NCI-H2029 treated with DMSO at 0.1 percent for 48 hours (cell line): ENCODE measurements around the gene RFTN1.
"Not testable (repeated sequence)": the region's sequence is repeated elsewhere in the genome, so short reads cannot be mapped to it uniquely, and the experiment has no call there.

Experiments
- DNase-seq: peaks from one replicate; lab custom pipeline; 2025; lab: John Stamatoyannopoulos, UW

The RFTN1 gene

GRCh38 chr3:16326724-16327349 is 186.7 kb downstream of the RFTN1 start:
- DNase-seq = no peak

GRCh38 chr3:16325850-16326249 is 187.6 kb downstream of the RFTN1 start:
- DNase-seq = no peak

- no peak for DNase-seq
These were observed 189.8 kb downstream of the RFTN1 start for GRCh38 chr3:16323737-16324136.

GRCh38 chr3:16322189-16322588 is 191.3 kb downstream of the RFTN1 start:
- DNase-seq = no peak

- DNase-seq = no peak
These were observed 192.8 kb downstream of the RFTN1 start for GRCh38 chr3:16320711-16321110.

GRCh38 chr3:16319723-16320122 is 193.8 kb downstream of the RFTN1 start:
- no peak for DNase-seq

GRCh38 chr3:16319307-16319706 is 194.2 kb downstream of the RFTN1 start:
- DNase-seq = no peak

GRCh38 chr3:16318176-16318575 is 195.3 kb downstream of the RFTN1 start:
- DNase-seq = no peak

- no peak for DNase-seq
These were observed 195.9 kb downstream of the RFTN1 start for GRCh38 chr3:16317561-16317945.

GRCh38 chr3:16316847-16317560 is 196.5 kb downstream of the RFTN1 start:
- no peak for DNase-seq

GRCh38 chr3:16316396-16316795 is 197.1 kb downstream of the RFTN1 start:
- DNase-seq = no peak

- DNase-seq = no peak
These were observed 197.9 kb downstream of the RFTN1 start for GRCh38 chr3:16315623-16316022.

- no peak for DNase-seq
These were observed 199.4 kb downstream of the RFTN1 start for GRCh38 chr3:16313886-16314645.

- peak; percentile 12 for DNase-seq
These were observed 201.5 kb downstream of the RFTN1 start for GRCh38 chr3:16311960-16312451.

GRCh38 chr3:16310486-16310885 is 203.0 kb downstream of the RFTN1 start:
- not testable (repeated sequence) for DNase-seq

GRCh38 chr3:16309558-16309957 is 203.9 kb downstream of the RFTN1 start:
- DNase-seq = peak; percentile 61

GRCh38 chr3:16308727-16309126 is 204.8 kb downstream of the RFTN1 start:
- no peak for DNase-seq

GRCh38 chr3:16307832-16308531 is 205.5 kb downstream of the RFTN1 start:
- no peak for DNase-seq

GRCh38 chr3:16305111-16305541 is 208.4 kb downstream of the RFTN1 start:
- DNase-seq = no peak

GRCh38 chr3:16304061-16305010 is 209.2 kb downstream of the RFTN1 start:
- no peak for DNase-seq

- no peak for DNase-seq
These were observed 210.4 kb downstream of the RFTN1 start for GRCh38 chr3:16303037-16303575.
